B cell (primary cell): Measurements from ENCODE around the gene AGBL4. TPM values are rescaled to one million over a fixed set of nuclear protein-coding genes. Genes with fewer than 3 reads are reported as not detected.

Source experiments
- ATAC-seq: fragments of 200-7000 bp; cut with Tn5 transposase; one replicate; pipeline ENCODE4 v1.10.0; 2021; ENCODE audit warnings: low read depth, mild to moderate bottlenecking, moderate number of reproducible peaks, moderate library complexity
- CTCF ChIA-PET: fragments of 350-600 bp; sonication (Branson Sonifier 250); formaldehyde crosslinking; loops from one replicate; lab custom pipeline; 2021; ENCODE audit warnings: antibody characterized with exemption, inconsistent platforms; lab: Charles Lee
- POLR2A ChIA-PET: fragments of 350-600 bp; sonication (Branson Sonifier 250); formaldehyde crosslinking; loops from one replicate; lab custom pipeline; 2021; ENCODE audit warnings: antibody characterized with exemption; lab: Charles Lee
- DNase-seq: peaks from one replicate; pipeline ENCODE4 v3.0.0; 2013
- H2AFZ ChIP-seq: 2 replicates; pipeline ENCODE4 v1.6.1; 2012; ENCODE audit warnings: mild to moderate bottlenecking, low read depth, low read length; ENCODE audit not compliant: insufficient read depth, poor library complexity, severe bottlenecking
- H3K27ac ChIP-seq, 2 donors: 1 replicate in 1 of 2; 2 replicates in 1 of 2; pipeline ENCODE4 v1.5.1; 2012 to 2013; ENCODE audit warnings: low read length in 2 of 2, mild to moderate bottlenecking in 2 of 2, moderate library complexity in 1 of 2
- H3K27me3 ChIP-seq, 4 experiments: fragments of 200-600 bp in 1 of 4; sonication (generic) in 1 of 4; replicated peaks in 1 of 4; 1 replicate in 2 of 4; 2 replicates in 2 of 4; pipeline versions ENCODE4 v1.6.1 to v1.7.0; 2013 to 2016; ENCODE audit warnings: low read length in 3 of 4, mild to moderate bottlenecking in 2 of 4, mixed read lengths in 1 of 4, moderate library complexity in 1 of 4; ENCODE audit not compliant: insufficient read depth in 4 of 4, control insufficient read depth in 3 of 4; ENCODE audit errors: control extremely low read depth in 1 of 4
- H3K36me3 ChIP-seq, 2 experiments: replicated peaks in 1 of 2; 1 replicate in 1 of 2; 2 replicates in 1 of 2; pipeline versions ENCODE4 v1.6.1 to v1.7.1; 2013; ENCODE audit warnings: low read length in 1 of 2; ENCODE audit not compliant: insufficient read depth in 2 of 2, control insufficient read depth in 1 of 2; ENCODE audit errors: control extremely low read depth in 1 of 2, extremely low read depth in 1 of 2
- H3K4me1 ChIP-seq, 2 donors: fragments of 200-600 bp in 1 of 2; sonication (generic) in 1 of 2; 1 replicate in 1 of 2; 2 replicates in 1 of 2; pipeline versions ENCODE4 v1.5.1 to v1.6.1; 2013 to 2017; ENCODE audit warnings: low read length in 2 of 2; ENCODE audit not compliant: control insufficient read depth in 2 of 2, insufficient read depth in 2 of 2
- H3K4me2 ChIP-seq: replicated peaks from 2 replicates; pipeline ENCODE3; 2012; ENCODE audit warnings: mild to moderate bottlenecking, low read depth, low read length; ENCODE audit not compliant: poor library complexity, severe bottlenecking
- H3K4me3 ChIP-seq, 5 experiments: fragments of 200-600 bp in 1 of 5; sonication (generic) in 1 of 5; 1 replicate in 3 of 5; 2 replicates in 2 of 5; pipeline versions ENCODE4 v1.5.1 to v1.7.0; 2011 to 2016; ENCODE audit warnings: low read length in 4 of 5, mild to moderate bottlenecking in 4 of 5, low read depth in 2 of 5, control low read depth in 1 of 5, moderate library complexity in 1 of 5; ENCODE audit not compliant: insufficient read depth in 1 of 5; ENCODE audit errors: control extremely low read depth in 1 of 5, extremely low read depth in 1 of 5
- H3K79me2 ChIP-seq: fragments of 200-600 bp; sonication (generic); one replicate; pipeline ENCODE4 v1.6.0; 2016; ENCODE audit warnings: low read length; ENCODE audit not compliant: control insufficient read depth, insufficient read depth
- H3K9ac ChIP-seq: fragments of 200-600 bp; sonication (generic); 2 replicates; pipeline ENCODE4 v1.6.1; 2017; ENCODE audit warnings: mild to moderate bottlenecking, low read length, moderate library complexity
- H3K9me3 ChIP-seq, 3 donors: one replicate each; pipeline versions ENCODE4 v1.6.1 to v1.7.1; 2013; ENCODE audit warnings: low read length in 2 of 3; ENCODE audit not compliant: control insufficient read depth in 2 of 3, insufficient read depth in 1 of 3; ENCODE audit errors: control extremely low read depth in 1 of 3
- H4K20me1 ChIP-seq: 2 replicates; pipeline ENCODE4 v1.6.0; 2012; ENCODE audit warnings: mild to moderate bottlenecking, low read length; ENCODE audit not compliant: insufficient read depth, control insufficient read depth, poor library complexity, severe bottlenecking
- H3K27ac Mint-ChIP-seq: one replicate; pipeline ENCODE4 v1.8.0; 2021; ENCODE audit warnings: mixed read lengths
- H3K27me3 Mint-ChIP-seq: one replicate; pipeline ENCODE4 v1.8.0; 2021; ENCODE audit warnings: mixed read lengths
- H3K4me1 Mint-ChIP-seq: one replicate; pipeline ENCODE4 v1.8.0; 2021; ENCODE audit warnings: mixed read lengths
- H3K4me3 Mint-ChIP-seq: one replicate; pipeline ENCODE4 v1.8.0; 2021; ENCODE audit warnings: mixed read lengths
- H3K9me3 Mint-ChIP-seq: one replicate; pipeline ENCODE4 v1.8.0; 2022; ENCODE audit warnings: mixed read lengths; ENCODE audit not compliant: insufficient read depth
- CTCF ChIP-seq: fragments of 200-600 bp; IDR thresholded peaks from one replicate; pipeline ENCODE4 v1.8.0; 2022; ENCODE audit warnings: antibody characterized with exemption, mild to moderate bottlenecking
- EZH2 ChIP-seq: IDR thresholded peaks from 2 replicates; pipeline ENCODE4 v1.6.1; 2012; ENCODE audit warnings: borderline replicate concordance, low read depth, mild to moderate bottlenecking, moderate library complexity, low read length; ENCODE audit not compliant: insufficient read depth, poor library complexity, severe bottlenecking
- WGBS: methylation state at CpG from one replicate; pipeline ENCODE4 v1.1.5; 2013; ENCODE audit warnings: missing lambda C conversion rate; ENCODE audit not compliant: insufficient coverage; 5-methylcytosine and 5-hydroxymethylcytosine counted together
- intact Hi-C: fragments of 100-400 bp; cut with micrococcal nuclease; formaldehyde crosslinking; loops from one replicate; pipeline ENCODE4 v1.10.0; 2022
- polyA plus RNA-seq: library from polyadenylated mRNA; depleted of rRNA; stranded (reverse); fragments of >200 nt; gene quantifications from 2 replicates; pipeline ENCODE4 v1.2.3, GENCODE V29; 2012
- total RNA-seq, 2 donors: library from RNA; stranded (reverse); fragments of 120-200 nt in 1 of 2; gene quantifications; 1 replicate in 1 of 2; 2 replicates in 1 of 2; pipeline versions ENCODE4 v1.2.3 to v1.2.4, GENCODE V29; 2013 to 2022

Gene AGBL4
- total and polyA plus RNA-seq, 2 donors (not counting 1 experiment from before 2014, with no cell fraction given), result 0.07 to 0.12 TPM

GRCh38 chr1:48552420-48552819 is 1471.3 kb downstream of the AGBL4 start:
- Histone ChIP-seq H4K20me1 (no peaks in the 10 kb centered on the region), H3K4me2 (no peak overlapping the region), H3K27me3 (no peaks in the 10 kb centered on the region), H3K4me3 (no peak overlapping the region), H2AFZ (no peak overlapping the region), H3K27ac (no peak overlapping the region), H3K4me1 (no peaks in the 10 kb centered on the region), H3K9me3 (no peaks in the 10 kb centered on the region), H3K79me2 (no peaks in the 10 kb centered on the region), H3K9ac (no peak overlapping the region), H3K36me3 (no peaks in the 10 kb centered on the region)
- ATAC-seq (no peak), DNase-seq (peak; percentile 16)
- Mint-ChIP-seq H3K4me1 (no peaks in the 10 kb centered on the region), H3K27ac (no peak overlapping the region), H3K27me3 (peaks cover 4% of the 10 kb centered on the region), H3K4me3 (no peak overlapping the region), H3K9me3 (no peaks in the 10 kb centered on the region)
- intact Hi-C loops, result no loop called here
- CTCF ChIA-PET, result interaction anchor here (1.3 kb wide), 1 partner anchor 125 kb away, joined by 3 read pairs; no protein-coding TSS in a partner anchor
- no peak for TF ChIP-seq CTCF
- no peak for TF ChIP-seq EZH2
- no CpG with 5 or more reads among the region's 1 CpG for WGBS
- POLR2A ChIA-PET, result no interaction called here

DNA sequence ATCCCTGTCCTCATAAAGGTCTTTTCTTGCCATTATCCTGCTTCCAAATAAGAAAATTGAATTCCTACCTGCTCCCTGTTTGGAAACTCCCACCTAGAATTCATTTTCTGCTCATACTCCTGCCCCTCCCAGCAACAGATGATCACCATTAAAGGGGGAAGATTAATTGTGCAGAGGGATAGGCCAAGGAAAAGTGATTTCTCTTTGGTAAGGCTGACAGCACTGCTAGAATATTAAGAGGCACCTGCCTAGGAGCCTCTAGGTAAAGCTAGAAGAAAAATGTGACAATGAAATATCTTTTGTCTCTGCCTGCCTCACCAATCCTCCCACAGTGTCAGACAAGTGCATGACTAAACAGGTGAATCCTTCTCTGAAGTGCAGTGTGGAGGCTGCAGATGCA is 1474.8 kb downstream of the AGBL4 start:
- POLR2A ChIA-PET, result no interaction called here
- Histone ChIP-seq H3K36me3 (no peaks in the 10 kb centered on the region), H3K4me3 (no peak overlapping the region), H3K9me3 (no peaks in the 10 kb centered on the region), H3K4me1 (no peaks in the 10 kb centered on the region), H3K27me3 (no peaks in the 10 kb centered on the region), H4K20me1 (no peaks in the 10 kb centered on the region), H3K27ac (no peak overlapping the region), H3K79me2 (no peaks in the 10 kb centered on the region), H3K9ac (no peak overlapping the region), H3K4me2 (no peak overlapping the region), H2AFZ (no peak overlapping the region)
- H3K9me3 Mint-ChIP-seq, result no peaks in the 10 kb centered on the region
- DNase-seq, result no peak
- no peak for ATAC-seq
- no peak overlapping the region for H3K27ac Mint-ChIP-seq
- H3K4me1 Mint-ChIP-seq, result no peaks in the 10 kb centered on the region
- CTCF ChIA-PET, result no interaction called here
- TF ChIP-seq CTCF, result no peak
- TF ChIP-seq EZH2, result no peak
- H3K4me3 Mint-ChIP-seq, result no peak overlapping the region
- peaks cover 15% of the 10 kb centered on the region for H3K27me3 Mint-ChIP-seq
- intact Hi-C loops, result no loop called here
